GM18499 (cell line): ENCODE results near the gene SNED1.

ENCODE experiments used
- ATAC-seq: cut with Tn5 transposase; IDR thresholded peaks from one replicate; pipeline ENCODE4 v1.9.1; 2021; ENCODE audit warnings: moderate number of reproducible peaks; ENCODE audit not compliant: insufficient read depth, unreplicated experiment

Gene SNED1

GRCh38 chr2:240997856-240998705 lies at the start of gene SNED1:
Gene SNED1 (plus strand): TSS chr2:240998618. CDS start chr2:240998838, 220 bp downstream.
- ATAC-seq: no peak

- ATAC-seq: no peak
Observed at GRCh38 chr2:240948905-240949790, 49.3 kb upstream of the SNED1 start.

- no peak for ATAC-seq
Observed at GRCh38 chr2:240949791-240950705, 48.4 kb upstream of the SNED1 start.

DNA sequence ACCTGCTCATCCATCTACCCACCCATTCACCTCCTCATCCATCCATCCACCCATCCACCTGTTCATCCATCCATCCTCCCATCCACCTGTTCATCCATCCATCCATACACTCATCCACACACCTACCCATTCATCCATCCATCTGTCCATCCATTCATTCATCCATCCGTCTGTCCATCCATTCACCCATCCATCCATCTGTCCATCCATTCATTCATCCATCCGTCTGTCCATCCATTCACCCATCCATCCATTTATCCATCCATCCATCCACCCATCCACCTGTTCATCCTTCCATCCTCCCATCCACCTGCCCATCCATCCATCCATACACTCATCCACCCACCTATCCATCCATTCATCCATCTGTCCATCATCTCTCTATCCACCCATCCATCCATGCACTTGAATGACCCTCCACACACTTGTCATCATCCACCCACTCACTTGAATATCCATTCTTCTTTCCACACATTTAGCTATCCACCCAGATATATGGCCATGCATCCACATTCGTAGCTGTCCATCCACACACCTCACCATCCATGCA lies 47.3 kb upstream of the SNED1 start:
- no peak for ATAC-seq

GRCh38 chr2:240952496-240953246 lies 45.7 kb upstream of the SNED1 start:
- no peak for ATAC-seq

- ATAC-seq: no peak
Observed at GRCh38 chr2:240953426-240954410, 44.7 kb upstream of the SNED1 start.

- no peak for ATAC-seq
Observed at GRCh38 chr2:240954436-240955305, 43.7 kb upstream of the SNED1 start.

- no peak for ATAC-seq
Observed at GRCh38 chr2:240955306-240956170, 42.9 kb upstream of the SNED1 start.

DNA sequence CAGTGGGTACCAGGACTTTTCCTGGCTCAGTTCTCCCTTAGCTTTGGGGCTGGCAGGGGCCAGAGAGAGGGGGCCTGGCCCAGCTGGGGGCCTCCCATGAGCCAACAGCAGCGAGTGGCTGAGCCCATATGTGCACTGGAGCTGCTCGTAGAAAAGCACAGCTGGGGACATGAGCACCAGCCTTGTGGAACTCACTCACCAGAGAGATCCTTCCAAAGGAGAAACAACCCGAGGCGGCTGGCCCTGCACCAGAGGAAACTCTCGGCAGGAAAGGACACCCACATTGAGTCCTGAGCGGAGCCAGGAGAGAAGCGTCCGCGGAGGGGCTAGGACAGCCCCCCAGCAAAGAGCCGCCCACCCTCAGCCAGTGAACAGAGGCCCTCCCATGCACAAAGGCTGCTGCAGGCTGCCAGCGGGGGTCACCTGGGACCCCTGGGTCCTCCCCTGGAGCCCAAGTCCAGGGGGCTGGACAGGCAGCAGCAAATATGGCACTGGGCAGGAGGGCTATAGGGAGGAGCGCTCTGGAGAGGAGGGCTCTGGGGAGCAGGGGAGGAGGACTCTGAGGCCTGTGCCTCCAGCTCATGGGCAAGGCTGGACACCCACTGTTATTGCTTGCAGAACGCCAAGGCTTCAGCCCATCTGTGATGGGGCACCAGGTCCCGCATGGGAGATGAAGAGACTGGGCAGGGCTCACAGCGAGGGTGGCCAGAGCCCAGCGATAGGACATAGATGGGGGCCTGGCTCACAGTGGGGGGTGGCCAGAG lies 42.1 kb upstream of the SNED1 start:
- ATAC-seq: no peak

DNA sequence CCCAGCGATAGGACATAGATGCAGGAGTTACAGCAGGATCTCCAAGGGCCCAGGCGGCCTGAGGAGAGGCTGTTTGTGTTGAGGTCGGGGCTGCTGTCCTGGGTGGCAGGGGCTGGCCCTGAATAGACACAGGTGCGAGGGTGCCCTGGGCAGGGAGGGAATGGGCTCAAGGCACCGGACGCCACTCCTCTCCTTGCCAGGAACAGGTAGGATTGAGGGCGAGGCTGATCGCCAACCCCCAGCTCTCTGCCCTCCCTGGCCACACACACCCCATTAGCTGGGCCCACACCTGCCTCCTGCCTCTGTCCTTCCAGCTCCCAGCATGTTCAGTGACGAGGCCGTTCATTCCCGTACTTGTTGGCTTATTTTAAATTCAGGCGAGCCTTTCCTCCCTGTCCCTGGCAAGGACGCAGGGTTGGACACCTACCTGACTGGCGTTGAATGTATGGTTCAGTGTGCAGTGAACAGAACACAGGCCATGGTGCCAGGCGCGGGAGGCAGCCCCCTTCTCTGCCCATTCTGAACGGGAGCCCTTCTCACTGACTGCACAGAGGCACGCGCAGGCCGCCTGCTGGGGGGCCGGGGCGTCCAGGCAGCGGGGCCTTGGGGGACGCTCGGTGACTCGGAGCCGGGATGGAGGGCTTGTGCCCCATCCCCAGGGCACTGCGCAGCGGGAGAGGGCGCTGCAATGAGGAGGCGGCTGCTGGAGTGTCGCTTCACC lies 41.3 kb upstream of the SNED1 start:
- ATAC-seq: no peak

- no peak for ATAC-seq
Observed at GRCh38 chr2:240957656-240958365, 40.6 kb upstream of the SNED1 start.

GRCh38 chr2:240958366-240959213 lies 39.8 kb upstream of the SNED1 start:
- ATAC-seq: no peak

GRCh38 chr2:240959214-240959940 lies 39.0 kb upstream of the SNED1 start:
- ATAC-seq: no peak
